Measurements from ENCODE around the gene ATP7B. TPM values are rescaled to one million over a fixed set of nuclear protein-coding genes. Genes with fewer than 3 reads are reported as not detected.

The ATP7B gene
- total RNA-seq, 2 donors from 2014 or later = 20.4 to 29.2 TPM

GRCh38 chr13:51895906-51896888 lies 115.1 kb downstream of the ATP7B start:
- no peak overlapping the region for H3K9ac ChIP-seq (ENCODE audit: extremely low read depth, low read length, poor library complexity, severe bottlenecking)
- Mint-ChIP-seq H3K4me3 (no peak overlapping the region), H3K4me1 (peaks cover 12% of the 10 kb centered on the region), H3K9me3 (no peaks in the 10 kb centered on the region), H3K27ac (no peak overlapping the region), H3K27me3 (ENCODE audit: insufficient read depth) (no peaks in the 10 kb centered on the region), H3K36me3 (ENCODE audit: low read depth) (no peaks in the 10 kb centered on the region)
- H3K36me3 ChIP-seq (ENCODE audit: control insufficient read depth, insufficient read depth, low read length) = no peaks in the 10 kb centered on the region
- H3K4me1 ChIP-seq (ENCODE audit: control insufficient read depth, insufficient read depth, low read length) = no peaks in the 10 kb centered on the region
- DNase-seq = peak; percentile 90
- TF ChIP-seq CTCF (conservative IDR thresholded peaks at IDR 0.05) = peak; percentile 92
- H3K27me3 ChIP-seq (ENCODE audit: control insufficient read depth, insufficient read depth, low read length, poor library complexity, severe bottlenecking) = peaks cover 12% of the 10 kb centered on the region
- no peak overlapping the region for H3K27ac ChIP-seq (ENCODE audit: low read depth, low read length)
- WGBS, 2 experiments (ENCODE audit: insufficient coverage in 1 of 2, insufficient read length in 1 of 2) = 64 to 73% methylated on average over 5 to 9 of the region's 9 CpGs
- no peak overlapping the region for H3K4me3 ChIP-seq (ENCODE audit: low read length)
- no peaks in the 10 kb centered on the region for H3K9me3 ChIP-seq (ENCODE audit: control insufficient read depth, low read length)

- no peaks in the 10 kb centered on the region for H3K36me3 Mint-ChIP-seq (ENCODE audit: low read depth)
- H3K9me3 Mint-ChIP-seq = peaks cover 2% of the 10 kb centered on the region
- Histone ChIP-seq H3K9ac (ENCODE audit: extremely low read depth, low read length, poor library complexity, severe bottlenecking) (no peak overlapping the region), H3K9me3 (ENCODE audit: control insufficient read depth, low read length) (no peaks in the 10 kb centered on the region), H3K36me3 (ENCODE audit: control insufficient read depth, insufficient read depth, low read length) (no peaks in the 10 kb centered on the region), H3K4me1 (ENCODE audit: control insufficient read depth, insufficient read depth, low read length) (no peaks in the 10 kb centered on the region), H3K4me3 (ENCODE audit: low read length) (no peak overlapping the region), H3K27ac (ENCODE audit: low read depth, low read length) (no peak overlapping the region), H3K27me3 (ENCODE audit: control insufficient read depth, insufficient read depth, low read length, poor library complexity, severe bottlenecking) (no peaks in the 10 kb centered on the region)
- H3K27me3 Mint-ChIP-seq (ENCODE audit: insufficient read depth) = no peaks in the 10 kb centered on the region
- WGBS, 2 experiments (ENCODE audit: insufficient coverage in 1 of 2, insufficient read length in 1 of 2) = 91 to 92% methylated on average over 4 of the region's 4 CpGs
- DNase-seq = peak; percentile 65
- no peak for TF ChIP-seq CTCF (conservative IDR thresholded peaks at IDR 0.05)
- H3K4me3 Mint-ChIP-seq = no peak overlapping the region
- H3K4me1 Mint-ChIP-seq = peaks cover 12% of the 10 kb centered on the region
- no peak overlapping the region for H3K27ac Mint-ChIP-seq
Measured at GRCh38 chr13:51894239-51894638, 117.0 kb downstream of the ATP7B start.

DNA sequence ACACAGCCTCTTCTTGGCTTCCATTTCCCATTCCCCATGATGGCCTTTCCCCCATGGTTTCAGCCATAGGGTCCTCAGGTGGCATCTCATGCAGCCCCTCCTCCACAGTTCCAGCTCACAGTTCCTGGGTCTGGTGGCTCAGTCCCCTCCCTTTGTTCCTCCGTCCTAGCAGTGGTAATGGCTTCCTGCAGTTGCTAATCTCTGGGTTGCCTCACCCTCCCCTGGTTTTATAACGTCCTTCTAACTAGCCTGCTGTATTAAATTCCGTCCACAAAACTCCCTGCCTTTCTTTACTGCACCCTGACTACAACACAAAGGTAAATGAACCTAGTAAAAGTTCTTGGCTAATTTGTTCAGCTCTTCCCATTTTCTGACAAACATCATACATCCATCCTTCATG lies 118.6 kb downstream of the ATP7B start:
- WGBS, 2 experiments (ENCODE audit: insufficient coverage in 1 of 2, insufficient read length in 1 of 2) = 70 to 79% methylated on average over 3 of the region's 3 CpGs
- Histone ChIP-seq H3K36me3 (ENCODE audit: control insufficient read depth, insufficient read depth, low read length) (no peaks in the 10 kb centered on the region), H3K27ac (ENCODE audit: low read depth, low read length) (no peak overlapping the region), H3K27me3 (ENCODE audit: control insufficient read depth, insufficient read depth, low read length, poor library complexity, severe bottlenecking) (no peaks in the 10 kb centered on the region), H3K4me3 (ENCODE audit: low read length) (no peak overlapping the region), H3K9ac (ENCODE audit: extremely low read depth, low read length, poor library complexity, severe bottlenecking) (no peak overlapping the region), H3K4me1 (ENCODE audit: control insufficient read depth, insufficient read depth, low read length) (no peaks in the 10 kb centered on the region), H3K9me3 (ENCODE audit: control insufficient read depth, low read length) (no peaks in the 10 kb centered on the region)
- no peaks in the 10 kb centered on the region for H3K36me3 Mint-ChIP-seq (ENCODE audit: low read depth)
- H3K27me3 Mint-ChIP-seq (ENCODE audit: insufficient read depth) = no peaks in the 10 kb centered on the region
- peaks cover 12% of the 10 kb centered on the region for H3K4me1 Mint-ChIP-seq
- H3K9me3 Mint-ChIP-seq = peaks cover 2% of the 10 kb centered on the region
- DNase-seq = no peak
- H3K4me3 Mint-ChIP-seq = no peak overlapping the region
- TF ChIP-seq CTCF (conservative IDR thresholded peaks at IDR 0.05) = no peak
- H3K27ac Mint-ChIP-seq = no peak overlapping the region
